ENCODE results near the gene TXNL1. TPM values are rescaled to one million over a fixed set of nuclear protein-coding genes. Genes with fewer than 3 reads are reported as not detected.
A peak's percentile ranks its signal among the peaks of the same experiment; 100 is the strongest.

Gene TXNL1
- total RNA-seq, 2 donors from 2014 or later: 45.8 to 59.1 TPM

- TF ChIP-seq CTCF (IDR thresholded peaks at IDR 0.05): no peak
- no peak overlapping the region for H3K27ac ChIP-seq
- DNase-seq (ENCODE audit: low spot score): no peak
- H3K36me3 ChIP-seq: no peaks in the 10 kb centered on the region
- H3K4me3 ChIP-seq: no peak overlapping the region
- H3K9me3 ChIP-seq: no peaks in the 10 kb centered on the region
- no peaks in the 10 kb centered on the region for H3K27me3 ChIP-seq
- no peaks in the 10 kb centered on the region for H3K4me1 ChIP-seq
Observed at GRCh38 chr18:56565046-56565445, 73.3 kb downstream of the TXNL1 start.

GRCh38 chr18:56563568-56563967 is 74.8 kb downstream of the TXNL1 start:
- Histone ChIP-seq H3K4me3 (no peak overlapping the region), H3K27me3 (no peaks in the 10 kb centered on the region), H3K9me3 (no peaks in the 10 kb centered on the region), H3K4me1 (no peaks in the 10 kb centered on the region), H3K27ac (no peak overlapping the region), H3K36me3 (no peaks in the 10 kb centered on the region)
- peak in 1 of 2 donors; percentile 42 for TF ChIP-seq CTCF (IDR thresholded peaks at IDR 0.05)
- DNase-seq (ENCODE audit: low spot score): no peak

GRCh38 chr18:56562479-56562878 is 75.9 kb downstream of the TXNL1 start:
- Histone ChIP-seq H3K4me3 (no peak overlapping the region), H3K27ac (no peak overlapping the region), H3K27me3 (no peaks in the 10 kb centered on the region), H3K9me3 (no peaks in the 10 kb centered on the region), H3K36me3 (no peaks in the 10 kb centered on the region), H3K4me1 (no peaks in the 10 kb centered on the region)
- no peak for DNase-seq (ENCODE audit: low spot score)
- no peak for TF ChIP-seq CTCF (IDR thresholded peaks at IDR 0.05)

GRCh38 chr18:56560992-56561391 is 77.4 kb downstream of the TXNL1 start:
- no peaks in the 10 kb centered on the region for H3K27me3 ChIP-seq
- no peak overlapping the region for H3K27ac ChIP-seq
- H3K9me3 ChIP-seq: no peaks in the 10 kb centered on the region
- TF ChIP-seq CTCF (IDR thresholded peaks at IDR 0.05): no peak
- no peaks in the 10 kb centered on the region for H3K36me3 ChIP-seq
- no peak for DNase-seq (ENCODE audit: low spot score)
- H3K4me1 ChIP-seq: no peaks in the 10 kb centered on the region
- H3K4me3 ChIP-seq: no peak overlapping the region

- Histone ChIP-seq H3K9me3 (no peaks in the 10 kb centered on the region), H3K4me1 (no peaks in the 10 kb centered on the region)
- no peak for DNase-seq (ENCODE audit: low spot score)
Observed at GRCh38 chr18:56559044-56559443, 79.3 kb downstream of the TXNL1 start.

More at GRCh38 chr18:56559044-56559443, 79.3 kb downstream of the TXNL1 start:
- Histone ChIP-seq H3K27me3 (no peaks in the 10 kb centered on the region), H3K4me3 (no peak overlapping the region), H3K27ac (no peak overlapping the region), H3K36me3 (no peaks in the 10 kb centered on the region)
- no peak for TF ChIP-seq CTCF (IDR thresholded peaks at IDR 0.05)

Measured in right atrium auricular region (tissue), 2 donors.